NAMALWA (cell line): ENCODE data around the gene UPF1.

ENCODE experiments used
- DNase-seq: peaks from one replicate; pipeline ENCODE4 v3.0.0-alpha.2; 2015; ENCODE audit warnings: low spot score

The UPF1 gene

DNA sequence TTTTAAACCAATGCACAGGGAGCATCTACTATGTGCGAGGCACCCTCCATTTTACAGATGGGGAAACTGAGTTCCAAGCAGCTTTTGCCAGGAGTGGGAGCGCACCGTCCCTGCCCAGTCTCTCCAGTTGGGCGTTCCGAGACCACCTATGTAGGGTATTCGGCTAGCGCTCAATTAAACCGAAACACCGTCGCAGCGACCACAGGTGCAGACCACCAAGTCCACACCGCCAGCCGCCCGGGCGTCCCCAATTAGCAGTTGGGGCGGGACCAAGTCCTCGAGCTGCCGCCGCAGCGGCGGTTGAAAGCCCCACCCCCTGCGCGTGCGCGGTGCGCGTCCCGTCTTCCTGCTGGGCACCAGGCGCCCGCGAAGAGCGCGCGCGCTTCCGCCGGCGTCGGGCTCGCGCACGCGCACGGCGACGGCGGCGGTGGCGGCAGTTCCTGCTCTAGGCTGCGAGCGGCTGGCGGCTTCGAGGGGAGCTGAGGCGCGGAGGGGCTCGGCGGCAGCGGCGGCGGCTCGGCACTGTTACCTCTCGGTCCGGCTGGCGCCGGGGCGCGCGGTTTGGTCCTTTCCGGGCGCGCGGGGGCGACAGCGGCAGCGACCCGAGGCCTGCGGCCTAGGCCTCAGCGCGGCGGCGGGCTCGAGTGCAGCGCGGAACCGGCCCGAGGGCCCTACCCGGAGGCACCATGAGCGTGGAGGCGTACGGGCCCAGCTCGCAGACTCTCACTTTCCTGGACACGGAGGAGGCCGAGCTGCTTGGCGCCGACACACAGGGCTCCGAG, at the start of gene UPF1:
Gene UPF1, plus strand, starts transcription at position 436 of the 782 bp plus-strand sequence. Its CDS starts 251 bp downstream, at position 687.
- DNase-seq: peak; percentile 96

DNA sequence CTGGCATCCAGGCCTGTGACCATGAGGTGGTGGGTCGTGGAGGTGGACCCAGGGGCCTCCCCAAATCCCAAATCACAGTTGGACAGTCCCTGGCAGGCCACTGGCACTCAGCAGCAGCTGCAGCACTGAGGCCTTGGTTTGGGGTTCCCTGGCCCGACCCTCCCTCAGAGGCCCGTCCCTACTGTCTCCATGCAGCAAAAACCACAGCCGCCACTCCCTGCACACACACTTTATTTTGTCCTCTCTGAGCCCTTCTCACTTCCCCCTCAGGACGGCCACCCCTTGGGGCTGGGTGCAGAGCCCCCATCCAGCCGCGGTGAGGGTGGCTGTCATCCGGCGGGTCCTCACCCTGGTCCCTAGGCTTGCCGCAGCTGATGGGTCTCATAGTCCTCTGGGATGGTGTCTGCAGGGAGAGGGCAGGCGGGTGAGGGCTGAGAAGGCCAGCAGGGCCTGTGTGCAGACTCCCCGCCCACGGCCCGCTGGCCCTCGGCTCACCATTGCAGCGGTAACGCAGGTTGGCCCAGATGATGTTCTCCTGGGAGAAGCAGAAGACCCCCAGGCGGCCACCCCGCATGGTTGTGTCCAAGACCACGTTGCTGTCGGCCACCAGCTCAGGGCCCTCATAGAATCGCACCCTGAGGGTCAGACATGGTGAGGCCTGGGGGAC, 49.1 kb upstream of the UPF1 start:
- no peak for DNase-seq

DNA sequence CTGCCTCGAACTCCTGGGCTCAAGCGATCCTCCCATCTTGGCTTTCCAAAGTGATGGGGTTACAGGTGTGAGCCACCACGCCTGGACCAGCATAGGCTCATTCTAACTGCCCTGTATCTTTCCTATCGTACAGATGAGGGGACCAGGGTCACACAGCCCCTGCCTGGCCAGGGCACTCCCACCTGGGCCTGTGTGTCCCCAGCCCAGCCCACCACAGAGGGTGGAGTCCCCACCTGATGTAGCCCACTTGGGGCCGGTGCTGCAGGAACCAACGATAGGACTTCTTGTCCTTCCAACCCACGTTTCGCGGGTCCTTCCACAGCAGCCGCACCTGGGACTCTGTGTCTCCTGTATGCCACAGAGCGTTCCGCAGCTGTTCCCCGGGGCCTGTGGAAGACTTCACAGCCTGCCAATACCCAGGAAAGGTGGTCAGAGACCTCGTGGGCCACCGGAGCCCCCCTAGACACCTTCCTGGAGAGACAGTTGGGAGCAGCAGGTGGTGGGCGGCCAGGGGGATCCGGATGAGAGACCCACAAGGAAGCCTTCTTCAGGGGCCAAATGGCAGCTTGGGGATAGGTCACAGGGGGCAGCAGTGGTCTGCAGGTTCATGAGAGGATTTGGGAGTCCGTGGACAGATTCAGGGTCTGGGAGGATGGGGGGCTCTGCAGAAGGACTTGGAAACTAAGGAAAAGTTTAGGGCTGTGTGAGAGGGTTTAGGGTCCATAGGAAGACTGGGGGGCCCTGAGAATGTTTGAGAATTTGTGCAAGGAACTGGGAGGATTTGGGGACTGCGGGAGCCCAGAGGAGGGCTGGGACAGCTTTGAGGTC, 47.6 kb upstream of the UPF1 start:
- DNase-seq: no peak

- no peak for DNase-seq
Measured at GRCh38 chr19:18784786-18785120, 47.0 kb upstream of the UPF1 start.

DNA sequence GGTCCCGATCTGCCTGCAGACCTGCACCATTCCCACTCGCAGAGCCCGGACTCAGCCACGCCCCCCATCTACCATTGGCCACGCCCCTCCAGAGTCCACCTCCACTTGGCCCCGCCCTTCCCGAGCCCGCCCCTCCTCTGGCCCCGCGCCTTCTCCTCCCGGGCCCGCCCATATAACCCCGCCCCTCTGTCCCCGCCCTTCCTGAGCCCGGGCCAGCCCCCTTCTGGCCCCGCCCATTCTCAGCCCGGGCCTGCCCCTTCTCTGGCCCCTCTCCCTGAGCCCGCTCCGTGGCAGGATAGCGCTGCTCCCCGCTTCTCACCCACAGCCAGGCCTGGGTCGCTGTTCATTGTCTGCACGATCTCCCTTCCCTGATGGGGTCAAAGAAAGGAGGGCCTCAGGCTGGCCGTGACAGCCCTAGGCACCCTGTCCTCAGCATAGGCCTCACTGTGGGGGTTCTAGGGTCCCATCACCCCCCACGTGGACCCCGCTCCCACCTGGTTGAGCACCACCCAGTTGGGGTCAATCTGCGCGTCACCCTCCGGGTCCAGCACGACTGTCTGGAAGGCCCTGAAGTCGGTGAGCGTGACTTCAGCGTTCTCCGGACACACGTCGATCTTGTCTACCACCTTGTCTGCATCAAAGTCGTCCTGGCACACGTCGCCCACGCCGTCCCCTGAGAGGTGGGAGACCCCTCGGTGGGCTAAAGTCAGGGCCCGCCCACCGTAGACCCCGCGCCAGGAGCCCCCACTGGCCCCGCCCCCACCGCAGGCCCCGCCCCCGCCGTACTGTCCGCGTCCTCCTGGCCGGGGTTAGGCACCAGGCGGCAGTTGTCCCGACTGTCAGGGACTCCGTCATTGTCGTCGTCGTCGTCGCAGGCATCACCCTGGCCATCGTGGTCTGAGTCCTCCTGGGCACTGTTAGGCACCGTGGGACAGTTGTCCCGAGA, 46.3 kb upstream of the UPF1 start:
- DNase-seq: peak; percentile 88

GRCh38 chr19:18788529-18789421, 43.0 kb upstream of the UPF1 start:
- no peak for DNase-seq

DNA sequence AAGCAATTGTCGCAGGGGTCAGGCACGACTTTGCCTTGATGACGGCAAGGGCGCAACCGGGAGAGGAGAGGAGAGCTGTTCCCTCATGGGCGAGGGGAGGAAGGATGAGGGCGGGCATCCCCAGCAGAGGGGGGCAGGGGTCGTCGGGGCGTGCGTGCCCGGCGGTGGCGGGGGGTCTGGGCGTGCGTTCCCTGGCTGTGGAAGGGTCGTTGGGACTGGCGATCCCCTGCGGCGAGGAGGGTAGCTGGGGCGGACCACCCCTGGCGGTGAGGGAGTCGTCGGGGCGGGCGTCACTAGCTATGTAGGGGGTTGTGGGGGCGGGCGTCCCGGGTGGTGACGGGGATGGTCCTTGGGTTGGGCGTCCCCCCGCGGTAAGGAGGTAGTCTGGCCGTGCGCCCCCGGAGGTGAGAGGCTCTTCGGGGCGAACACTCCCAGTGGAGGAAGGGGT, 42.3 kb upstream of the UPF1 start:
- no peak for DNase-seq

GRCh38 chr19:18789883-18790565, 41.7 kb upstream of the UPF1 start:
- DNase-seq: no peak

GRCh38 chr19:18790566-18791314, 41.0 kb upstream of the UPF1 start, which contains the start of gene COMP:
Gene COMP, minus strand, starts transcription at chr19:18791305. Its CDS starts 36 bp downstream, at chr19:18791269.
- DNase-seq: no peak

DNA sequence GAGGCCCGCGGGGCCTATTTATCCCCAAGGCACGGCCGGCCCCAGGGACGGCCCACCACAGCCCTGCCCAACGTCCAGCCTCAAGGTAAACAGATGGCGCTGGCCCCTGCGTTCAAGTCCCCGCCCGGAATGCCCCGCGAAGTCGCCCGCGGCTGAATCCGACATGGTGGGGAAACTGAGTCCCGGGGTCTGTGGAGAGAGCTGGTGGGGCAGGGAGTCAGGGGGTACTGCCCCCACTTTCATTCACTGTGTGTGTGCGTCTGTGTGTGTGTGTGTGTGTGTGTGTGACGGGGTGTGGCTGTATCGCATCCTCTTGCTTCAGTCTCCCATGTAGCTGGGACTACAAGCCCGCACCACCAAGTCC, 40.5 kb upstream of the UPF1 start:
- no peak for DNase-seq

- DNase-seq: no peak
Measured at GRCh38 chr19:18792661-18793060, 39.1 kb upstream of the UPF1 start.

DNA sequence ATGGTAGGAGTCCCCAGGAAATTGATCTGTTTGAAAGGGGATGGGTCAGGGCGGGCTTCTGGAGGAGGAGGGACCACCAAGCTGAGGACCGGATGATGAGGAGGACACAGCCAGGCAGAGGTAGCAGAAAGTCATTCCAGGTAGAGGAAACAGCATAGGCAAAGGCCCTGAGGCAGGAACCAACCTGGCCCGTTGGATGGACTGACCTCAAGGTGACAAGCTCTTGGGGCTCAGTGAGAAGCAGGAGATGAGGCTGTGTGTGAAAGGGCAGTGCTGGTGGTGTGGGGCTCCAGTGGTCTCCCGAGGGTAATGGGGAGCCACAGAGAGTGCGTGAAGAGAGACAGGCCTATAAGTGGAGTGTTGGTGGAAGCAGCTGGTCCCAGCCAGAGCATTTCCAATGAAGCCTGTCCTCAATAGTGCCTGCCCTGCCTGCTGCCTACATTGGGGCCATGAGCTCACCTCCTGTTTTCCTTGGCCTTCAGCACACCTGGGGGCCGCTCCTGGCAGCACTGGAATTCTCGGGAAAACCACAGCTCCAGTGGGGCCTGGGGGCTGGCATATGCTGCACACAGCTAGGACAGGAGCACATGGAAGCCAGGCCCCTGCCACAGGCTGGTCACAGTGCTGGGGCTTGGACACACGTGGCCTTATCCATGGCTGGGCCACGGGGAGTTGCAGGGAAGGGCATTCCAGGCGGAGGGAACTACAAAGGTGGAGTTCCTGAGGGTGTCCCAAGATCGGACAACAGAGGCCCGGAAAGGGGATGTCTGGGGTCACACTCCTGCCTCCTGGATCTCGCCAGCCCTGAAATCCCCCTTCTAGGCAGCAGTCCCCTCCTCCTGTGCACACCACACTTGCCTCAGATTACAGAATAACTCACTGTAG, 38.4 kb upstream of the UPF1 start:
- no peak for DNase-seq

GRCh38 chr19:18794029-18794313, 37.8 kb upstream of the UPF1 start:
- no peak for DNase-seq

DNA sequence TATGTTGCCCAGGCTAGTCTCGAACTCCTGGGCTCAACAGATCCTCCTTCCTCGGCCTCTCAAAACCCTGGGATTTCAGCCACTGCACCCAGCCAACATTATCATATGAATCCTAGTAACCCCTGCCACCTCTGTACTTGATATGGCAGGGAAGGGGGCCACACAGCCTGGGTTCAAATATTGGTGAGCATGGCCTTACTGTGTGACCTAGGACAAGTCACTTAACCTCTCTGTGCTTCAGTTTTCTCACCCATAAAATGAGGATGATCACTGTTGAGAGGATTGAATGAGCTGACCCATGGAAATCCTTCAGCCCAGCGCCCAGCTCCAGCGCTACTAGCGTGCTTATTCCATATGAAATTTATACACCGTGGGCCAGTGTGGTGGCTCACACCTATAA, 37.1 kb upstream of the UPF1 start:
- DNase-seq: no peak

DNA sequence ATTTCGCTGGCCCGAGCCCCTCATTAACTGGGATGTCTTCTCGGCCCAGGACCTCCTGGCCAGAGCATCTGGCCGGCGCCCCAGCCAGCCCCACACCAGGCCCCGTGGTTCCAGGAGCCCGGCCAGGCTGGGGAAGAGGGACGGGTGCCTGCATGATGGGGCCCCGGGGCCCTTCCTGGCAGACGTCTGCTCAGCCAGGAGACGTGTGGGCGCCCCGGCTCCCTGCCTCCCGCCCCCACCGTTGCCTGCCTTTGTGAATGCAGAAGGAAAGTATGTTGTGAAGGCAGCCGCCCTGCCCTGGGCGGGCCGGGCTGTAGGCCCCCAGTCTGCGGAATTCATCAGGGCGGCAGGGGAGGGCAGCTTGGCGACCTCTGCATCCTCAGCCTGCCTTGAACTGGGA, 36.2 kb upstream of the UPF1 start:
- no peak for DNase-seq

GRCh38 chr19:18796239-18796638, 35.5 kb upstream of the UPF1 start:
- no peak for DNase-seq

- no peak for DNase-seq
Measured at GRCh38 chr19:18798384-18799352, 33.1 kb upstream of the UPF1 start.
